Adrenal gland (tissue), 5 donors: Measurements from ENCODE around the gene STX16.

Experiments
- POLR2A ChIP-seq, 2 donors: fragments of 450-650 bp; IDR thresholded peaks; one replicate each; pipeline ENCODE4 v1.6.1; 2017; ENCODE audit warnings: antibody characterized with exemption in 2 of 2, mild to moderate bottlenecking in 2 of 2, moderate library complexity in 1 of 2
- TF ChIP-seq, protein P1 (sequence below), 6 experiments: fragments of 450-650 bp in 4 of 6; fragments of 200-600 bp in 2 of 6; sonication (generic) in 1 of 6; IDR thresholded peaks; 1 replicate in 5 of 6; 2 replicates in 1 of 6; pipeline versions ENCODE4 v1.5.1 to v1.8.0; 2016 to 2021; ENCODE audit warnings: antibody characterized with exemption in 6 of 6, mild to moderate bottlenecking in 2 of 6, moderate library complexity in 1 of 6
- donor health status: DM: no; HTN: no; CAD: no.

DNA sequence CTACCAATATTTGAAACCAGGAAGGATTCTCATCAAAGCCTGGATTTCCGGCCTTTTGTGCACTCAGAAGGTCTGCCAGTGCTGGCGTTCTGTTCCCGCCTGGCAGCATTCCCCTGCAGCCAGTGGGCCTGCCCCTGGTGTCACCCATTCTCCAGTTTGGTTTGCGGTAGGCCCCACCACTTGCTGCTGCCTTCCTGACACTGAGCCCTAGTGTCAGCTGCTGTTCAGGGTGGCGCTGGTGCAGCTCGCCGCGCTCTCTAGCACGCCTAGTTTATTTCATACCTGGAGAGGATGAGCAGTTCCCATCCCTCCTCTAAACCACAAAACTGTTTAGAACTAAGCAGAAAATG, 51.1 kb downstream of the STX16 start:
- TF ChIP-seq POLR2A (IDR thresholded peaks at IDR 0.05) = no peak
- TF ChIP-seq, protein P1, sequence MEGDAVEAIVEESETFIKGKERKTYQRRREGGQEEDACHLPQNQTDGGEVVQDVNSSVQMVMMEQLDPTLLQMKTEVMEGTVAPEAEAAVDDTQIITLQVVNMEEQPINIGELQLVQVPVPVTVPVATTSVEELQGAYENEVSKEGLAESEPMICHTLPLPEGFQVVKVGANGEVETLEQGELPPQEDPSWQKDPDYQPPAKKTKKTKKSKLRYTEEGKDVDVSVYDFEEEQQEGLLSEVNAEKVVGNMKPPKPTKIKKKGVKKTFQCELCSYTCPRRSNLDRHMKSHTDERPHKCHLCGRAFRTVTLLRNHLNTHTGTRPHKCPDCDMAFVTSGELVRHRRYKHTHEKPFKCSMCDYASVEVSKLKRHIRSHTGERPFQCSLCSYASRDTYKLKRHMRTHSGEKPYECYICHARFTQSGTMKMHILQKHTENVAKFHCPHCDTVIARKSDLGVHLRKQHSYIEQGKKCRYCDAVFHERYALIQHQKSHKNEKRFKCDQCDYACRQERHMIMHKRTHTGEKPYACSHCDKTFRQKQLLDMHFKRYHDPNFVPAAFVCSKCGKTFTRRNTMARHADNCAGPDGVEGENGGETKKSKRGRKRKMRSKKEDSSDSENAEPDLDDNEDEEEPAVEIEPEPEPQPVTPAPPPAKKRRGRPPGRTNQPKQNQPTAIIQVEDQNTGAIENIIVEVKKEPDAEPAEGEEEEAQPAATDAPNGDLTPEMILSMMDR (IDR thresholded peaks at IDR 0.05) = no peak
